Ascending aorta (tissue), 2 donors: ENCODE data around the gene GOLM1. TPM values are rescaled to one million over a fixed set of nuclear protein-coding genes. Genes with fewer than 3 reads are reported as not detected.
"Not testable (repeated sequence)": the region's sequence is repeated elsewhere in the genome, so short reads cannot be mapped to it uniquely, and the experiment has no call there.

Source experiments
- DNase-seq, 2 donors: peaks; one replicate each; pipeline ENCODE4 v3.0.0-alpha.2; 2019; ENCODE audit warnings: low spot score in 2 of 2
- H3K27ac ChIP-seq, 2 donors: fragments of 200-600 bp; sonication (generic); one replicate each; pipeline ENCODE4 v1.5.1; 2016 to 2017; ENCODE audit warnings: mild to moderate bottlenecking in 1 of 2
- H3K27me3 ChIP-seq: fragments of 200-600 bp; sonication (generic); one replicate; pipeline ENCODE4 v1.5.1; 2017
- H3K36me3 ChIP-seq, 2 donors: fragments of 200-600 bp; sonication (generic); one replicate each; pipeline ENCODE4 v1.5.1; 2016
- H3K4me1 ChIP-seq, 2 donors: fragments of 200-600 bp; sonication (generic); one replicate each; pipeline ENCODE4 v1.5.1; 2016 to 2017; ENCODE audit warnings: mild to moderate bottlenecking in 1 of 2
- H3K4me3 ChIP-seq, 2 donors: fragments of 200-600 bp; sonication (generic); one replicate each; pipeline ENCODE4 v1.5.1; 2016 to 2017; ENCODE audit warnings: mild to moderate bottlenecking in 1 of 2
- H3K9me3 ChIP-seq, 2 donors: fragments of 200-600 bp; sonication (generic); one replicate each; pipeline ENCODE4 v1.5.1; 2016
- CTCF ChIP-seq, 3 experiments: fragments of 200-600 bp in 2 of 3; fragments of 450-650 bp in 1 of 3; sonication (generic) in 2 of 3; IDR thresholded peaks; one replicate each; pipeline ENCODE4 v1.5.1; 2016 to 2019; ENCODE audit warnings: antibody characterized with exemption in 3 of 3, mild to moderate bottlenecking in 1 of 3, moderate library complexity in 1 of 3
- intact Hi-C: fragments of 100-400 bp; cut with DNase I; formaldehyde crosslinking; loops from one replicate; pipeline ENCODE4 v1.15.1; 2023
- total RNA-seq: library from RNA; depleted of rRNA; stranded (reverse); fragments of >200 nt; gene quantifications from one replicate; pipeline ENCODE4 v1.1.0, GENCODE V29; 2016

GOLM1 gene
- 24.4 TPM for total RNA-seq

DNA sequence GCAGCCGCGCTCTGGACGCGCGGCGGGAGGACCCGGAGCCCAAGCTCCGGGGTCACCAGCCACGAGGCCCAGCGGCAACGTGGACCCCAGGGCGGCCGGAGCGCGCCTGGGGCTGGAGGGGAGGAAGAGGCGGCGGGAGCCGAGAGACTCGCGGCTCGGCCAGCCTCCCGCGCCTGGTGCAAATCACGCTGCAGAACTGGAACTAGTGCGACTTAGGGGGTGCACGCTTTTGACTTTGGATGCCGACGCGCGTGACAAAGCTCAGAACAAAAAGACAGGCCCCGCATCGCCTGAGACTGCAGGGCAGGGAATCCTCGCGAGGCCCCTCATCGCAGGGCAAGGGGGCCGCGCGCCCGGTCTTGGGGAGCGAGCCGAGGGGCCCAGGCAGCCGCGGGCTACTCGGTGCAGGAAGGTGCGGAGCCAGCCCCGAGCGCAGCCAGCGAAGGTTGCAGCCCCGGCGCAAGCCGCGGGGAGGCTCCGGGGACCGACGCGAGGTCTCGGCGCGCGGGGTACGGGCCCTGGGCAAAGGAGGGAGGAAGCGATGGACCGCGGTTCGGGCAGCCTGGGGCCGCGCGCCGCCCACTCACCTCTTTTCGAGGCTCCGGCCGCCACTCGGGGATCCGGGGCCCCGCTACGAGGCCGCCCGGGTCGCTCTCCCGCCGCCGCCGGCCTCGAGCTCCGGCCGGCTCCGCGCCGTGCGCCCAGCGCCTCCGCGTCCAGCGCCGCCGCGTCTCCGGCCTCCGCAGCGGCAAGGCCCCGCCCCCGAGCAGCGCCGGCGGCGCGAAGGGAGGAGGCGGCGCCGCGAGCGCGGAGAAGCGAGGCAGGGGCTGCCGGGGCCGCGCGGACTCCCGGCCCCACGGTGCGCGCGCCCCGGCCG, at the start of gene GOLM1:
GOLM1 (minus strand) TSS at position 735 of the 877 bp plus-strand sequence. CDS start 20,238 bp downstream, outside the sequence.
- DNase-seq: no peak
- TF ChIP-seq CTCF (IDR thresholded peaks at IDR 0.05): peak in 2 of 3 experiments; percentile 6 to 19
- Histone ChIP-seq H3K4me3 (peak within 1 kb of the TSS; percentile 76 to 84), H3K36me3 (no peaks in the 10 kb centered on the region), H3K4me1 (peaks cover 0 to 8% of the 10 kb centered on the region in 2 donors), H3K27me3 (no peaks in the 10 kb centered on the region), H3K27ac (peak within 1 kb of the TSS; percentile 79 to 81), H3K9me3 (no peaks in the 10 kb centered on the region)
- intact Hi-C loops: no loop called here

DNA sequence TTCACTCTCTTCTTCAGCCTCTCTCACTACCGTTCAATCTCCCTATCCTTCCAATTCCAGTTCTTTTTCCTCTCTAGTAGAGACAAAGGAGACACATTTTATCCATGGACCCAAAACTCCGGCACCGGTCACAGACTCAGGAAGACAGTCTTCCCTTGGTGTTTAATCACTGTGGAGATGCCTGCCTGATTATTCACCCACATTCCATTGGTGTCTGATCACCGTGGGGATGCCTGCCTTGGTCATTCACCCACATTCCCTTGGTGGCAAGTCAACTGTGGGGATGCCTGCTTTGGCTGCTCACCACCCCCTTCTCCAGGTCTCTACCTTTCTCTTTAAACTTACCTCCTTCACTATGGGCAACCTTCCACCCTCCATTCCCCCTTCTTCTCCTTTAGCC, 47.3 kb upstream of the GOLM1 start:
- H3K27ac ChIP-seq, H3K4me1 ChIP-seq, intact Hi-C loops, H3K9me3 ChIP-seq, H3K4me3 ChIP-seq, H3K36me3 ChIP-seq, DNase-seq, H3K27me3 ChIP-seq: not testable (repeated sequence)

- H3K27me3 ChIP-seq, H3K4me3 ChIP-seq, H3K4me1 ChIP-seq, H3K9me3 ChIP-seq, intact Hi-C loops, DNase-seq, H3K36me3 ChIP-seq, H3K27ac ChIP-seq: not testable (repeated sequence)
Measured at GRCh38 chr9:86145960-86146359, 46.6 kb upstream of the GOLM1 start.

- H3K27ac ChIP-seq: no peak overlapping the region
- DNase-seq: no peak
- H3K9me3 ChIP-seq: no peaks in the 10 kb centered on the region
- TF ChIP-seq CTCF (IDR thresholded peaks at IDR 0.05): no peak
- no peaks in the 10 kb centered on the region for H3K27me3 ChIP-seq
- H3K36me3 ChIP-seq: no peaks in the 10 kb centered on the region
- H3K4me3 ChIP-seq: no peak overlapping the region
- intact Hi-C loops: no loop called here
- H3K4me1 ChIP-seq: no peaks in the 10 kb centered on the region
Measured at GRCh38 chr9:86142973-86143372, 43.6 kb upstream of the GOLM1 start.

- no peaks in the 10 kb centered on the region for H3K36me3 ChIP-seq
- H3K27me3 ChIP-seq: no peaks in the 10 kb centered on the region
- no peak for DNase-seq
- H3K9me3 ChIP-seq: no peaks in the 10 kb centered on the region
- no peak overlapping the region for H3K4me3 ChIP-seq
- no peak overlapping the region for H3K27ac ChIP-seq
- intact Hi-C loops: no loop called here
- no peaks in the 10 kb centered on the region for H3K4me1 ChIP-seq
- no peak for TF ChIP-seq CTCF (IDR thresholded peaks at IDR 0.05)
Measured at GRCh38 chr9:86141843-86142242, 42.5 kb upstream of the GOLM1 start.

GRCh38 chr9:86135371-86135770, 36.0 kb upstream of the GOLM1 start:
- no peak for DNase-seq
- no peaks in the 10 kb centered on the region for H3K27me3 ChIP-seq
- H3K9me3 ChIP-seq: no peaks in the 10 kb centered on the region
- H3K4me3 ChIP-seq: no peak overlapping the region
- no peaks in the 10 kb centered on the region for H3K4me1 ChIP-seq
- no peak for TF ChIP-seq CTCF (IDR thresholded peaks at IDR 0.05)
- intact Hi-C loops: no loop called here
- no peak overlapping the region for H3K27ac ChIP-seq
- H3K36me3 ChIP-seq: no peaks in the 10 kb centered on the region
